IPS-18c (cell line): Measurements from ENCODE around the gene TM4SF4.

Experiments
- H3K4me3 ChIP-seq: 2 replicates; pipeline ENCODE4 v1.7.0; 2013; ENCODE audit warnings: low read depth, mild to moderate bottlenecking, low read length, moderate library complexity; ENCODE audit not compliant: insufficient read depth
- H3K9me3 ChIP-seq: one replicate; pipeline ENCODE4 v1.6.1; 2013; ENCODE audit warnings: mild to moderate bottlenecking, low read length, moderate library complexity; ENCODE audit not compliant: control insufficient read depth, insufficient read depth

TM4SF4 gene

DNA sequence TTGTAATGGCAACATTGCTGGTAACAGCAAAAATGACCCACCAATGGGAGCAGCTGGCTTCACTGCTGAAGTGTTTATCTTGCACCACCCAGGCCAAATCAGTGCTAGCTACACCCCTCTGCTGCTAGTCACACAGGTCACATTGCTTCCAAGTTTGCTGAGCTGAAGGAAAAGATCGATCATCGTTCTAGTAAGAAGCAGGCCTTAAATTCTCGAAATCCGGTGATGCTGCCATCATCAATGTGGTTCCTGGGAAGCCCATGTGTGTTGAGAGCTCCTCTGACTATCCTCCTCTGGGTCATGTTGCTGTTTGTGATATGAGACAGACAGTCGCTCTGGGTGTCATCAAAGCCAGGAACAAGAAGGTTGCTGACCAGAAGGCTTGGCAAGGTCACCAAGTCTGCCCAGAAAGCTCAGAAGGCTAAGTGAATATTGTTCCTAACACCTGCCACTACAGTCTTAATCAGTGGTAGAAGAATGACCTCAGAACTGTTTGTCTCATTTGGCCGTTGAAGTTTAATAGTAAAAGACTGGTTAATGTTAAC lies 21.2 kb downstream of the TM4SF4 start:
- Histone ChIP-seq H3K9me3 (no peaks in the 10 kb centered on the region), H3K4me3 (no peak overlapping the region; the same call in 1 of the 2 replicates)

DNA sequence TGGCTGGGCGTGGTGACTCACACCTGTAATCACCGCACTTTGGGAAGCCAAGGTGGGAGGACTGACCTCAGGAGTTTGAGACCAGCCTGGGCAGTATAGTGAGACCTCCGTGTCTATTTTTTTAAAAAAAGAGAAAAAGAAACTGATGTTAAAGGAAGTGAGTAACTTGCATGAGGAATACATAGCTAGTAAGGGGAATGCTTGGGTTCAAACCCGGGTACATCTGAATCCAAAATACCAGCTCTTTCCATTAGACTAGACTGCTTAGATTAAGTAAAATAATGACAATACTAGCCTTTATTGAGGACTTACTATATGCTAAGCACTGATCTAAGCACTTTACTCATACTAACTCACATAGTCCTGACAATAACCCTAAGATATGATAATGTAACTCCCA lies 22.4 kb downstream of the TM4SF4 start:
- H3K9me3 ChIP-seq, result no peaks in the 10 kb centered on the region
- no peak overlapping the region for H3K4me3 ChIP-seq

DNA sequence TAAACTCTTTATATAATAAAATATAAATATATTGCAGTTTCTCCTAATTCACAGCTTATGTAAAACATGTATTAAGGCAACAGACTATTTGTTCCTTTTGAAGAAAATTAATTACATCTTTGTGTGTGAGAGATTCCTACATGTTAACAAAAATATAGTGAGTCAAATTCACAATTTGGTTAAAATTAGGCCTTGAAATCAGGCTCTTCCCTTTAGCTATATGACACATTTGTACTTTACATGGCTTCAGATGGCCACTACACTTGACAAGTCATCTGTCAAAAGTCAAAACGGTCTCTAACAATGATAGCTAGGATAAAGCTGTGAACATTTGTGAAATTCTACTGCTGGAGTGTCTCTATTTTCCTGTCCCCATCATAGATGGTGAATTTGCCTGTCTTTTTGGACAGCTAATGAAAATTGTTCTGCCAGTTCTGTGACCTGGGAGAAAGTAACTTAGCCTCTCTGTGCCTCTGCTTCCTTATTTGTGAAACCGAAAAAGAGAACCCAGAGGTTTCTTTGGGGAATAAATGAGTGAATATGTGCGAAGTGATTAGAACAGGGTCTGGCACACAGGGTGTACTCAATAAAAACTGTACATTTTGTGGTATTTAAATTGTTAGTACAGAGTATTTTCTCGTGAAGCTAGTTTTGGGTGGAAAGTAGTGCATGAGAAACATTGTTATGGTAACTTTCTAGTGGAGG lies 23.6 kb downstream of the TM4SF4 start:
- H3K9me3 ChIP-seq, result no peaks in the 10 kb centered on the region
- no peak overlapping the region for H3K4me3 ChIP-seq

DNA sequence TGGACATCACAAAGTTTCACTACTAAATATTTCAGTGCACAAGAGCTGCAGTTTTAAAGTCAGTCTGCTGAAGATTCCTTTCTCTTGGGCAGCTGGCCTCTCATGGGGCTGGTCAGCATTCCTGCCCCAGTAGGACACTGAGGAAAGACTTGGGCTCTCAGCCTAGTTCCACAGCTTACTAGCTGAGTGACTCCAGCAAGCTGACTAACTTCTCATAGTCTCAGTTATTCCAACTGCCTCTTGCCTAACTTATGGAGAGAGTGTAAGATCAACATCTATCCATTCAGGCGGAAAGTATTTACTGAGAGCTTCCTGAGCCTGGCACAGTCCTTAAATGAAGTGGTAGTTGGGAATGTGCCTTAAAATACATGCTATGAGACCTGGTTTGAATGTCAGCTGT lies 27.0 kb downstream of the TM4SF4 start:
- H3K9me3 ChIP-seq, result no peaks in the 10 kb centered on the region
- no peak overlapping the region for H3K4me3 ChIP-seq

DNA sequence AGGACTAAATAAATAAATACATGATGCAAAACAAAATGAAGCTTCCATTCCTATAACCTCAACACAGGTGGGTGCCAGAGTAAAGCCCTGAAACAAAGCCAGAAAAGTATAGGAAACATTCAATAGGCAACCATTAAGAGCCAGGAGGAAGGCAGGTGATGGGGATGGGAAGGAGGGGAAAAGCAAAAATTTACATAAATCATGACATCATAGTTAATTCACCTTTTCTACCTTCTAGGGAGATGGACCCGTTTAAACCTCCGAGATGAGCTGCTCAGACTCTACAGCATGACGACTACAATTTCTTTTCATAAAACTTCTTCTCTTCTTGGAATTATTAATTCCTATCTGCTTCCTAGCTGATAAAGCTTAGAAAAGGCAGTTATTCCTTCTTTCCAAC lies 27.9 kb downstream of the TM4SF4 start:
- Histone ChIP-seq H3K4me3 (no peak overlapping the region), H3K9me3 (no peaks in the 10 kb centered on the region)

DNA sequence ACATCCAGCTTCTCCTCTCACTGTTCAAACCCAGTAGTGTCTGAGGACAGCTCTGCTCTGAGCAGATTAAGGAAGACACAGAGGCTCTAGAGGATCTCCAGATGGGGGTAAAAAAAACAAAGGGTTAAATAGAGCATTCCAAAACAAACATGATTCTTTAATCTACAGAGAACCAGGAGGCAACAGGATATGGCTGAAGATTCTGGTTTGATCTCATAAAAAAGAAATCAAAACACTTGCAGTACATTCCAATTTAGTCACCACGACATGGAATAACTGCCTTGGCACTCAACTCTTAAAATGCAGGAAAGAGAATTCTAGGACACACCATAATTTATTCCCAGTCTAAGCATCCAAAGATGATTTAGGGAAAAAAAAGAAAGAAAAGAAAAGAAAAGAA lies 32.0 kb downstream of the TM4SF4 start:
- H3K4me3 ChIP-seq, result no peak overlapping the region
- no peaks in the 10 kb centered on the region for H3K9me3 ChIP-seq

DNA sequence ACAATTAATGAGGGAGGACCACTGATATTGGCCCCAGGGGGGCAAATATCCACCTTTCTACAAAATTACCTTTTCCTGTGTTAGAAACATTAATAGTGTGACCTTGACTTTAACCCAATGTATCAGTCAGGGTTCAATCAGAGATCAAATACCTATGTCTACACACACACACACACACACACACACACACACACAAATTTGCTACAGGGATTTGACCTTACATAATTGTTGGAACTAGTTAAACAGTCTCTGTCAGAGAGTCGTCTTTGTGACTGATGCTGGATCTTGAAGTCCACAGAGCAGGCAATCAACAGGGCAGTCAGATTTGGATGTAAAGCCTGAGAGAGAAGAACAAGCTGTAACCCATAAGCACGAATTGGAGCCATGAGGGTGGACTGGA lies 32.5 kb downstream of the TM4SF4 start:
- no peak overlapping the region for H3K4me3 ChIP-seq
- no peaks in the 10 kb centered on the region for H3K9me3 ChIP-seq

DNA sequence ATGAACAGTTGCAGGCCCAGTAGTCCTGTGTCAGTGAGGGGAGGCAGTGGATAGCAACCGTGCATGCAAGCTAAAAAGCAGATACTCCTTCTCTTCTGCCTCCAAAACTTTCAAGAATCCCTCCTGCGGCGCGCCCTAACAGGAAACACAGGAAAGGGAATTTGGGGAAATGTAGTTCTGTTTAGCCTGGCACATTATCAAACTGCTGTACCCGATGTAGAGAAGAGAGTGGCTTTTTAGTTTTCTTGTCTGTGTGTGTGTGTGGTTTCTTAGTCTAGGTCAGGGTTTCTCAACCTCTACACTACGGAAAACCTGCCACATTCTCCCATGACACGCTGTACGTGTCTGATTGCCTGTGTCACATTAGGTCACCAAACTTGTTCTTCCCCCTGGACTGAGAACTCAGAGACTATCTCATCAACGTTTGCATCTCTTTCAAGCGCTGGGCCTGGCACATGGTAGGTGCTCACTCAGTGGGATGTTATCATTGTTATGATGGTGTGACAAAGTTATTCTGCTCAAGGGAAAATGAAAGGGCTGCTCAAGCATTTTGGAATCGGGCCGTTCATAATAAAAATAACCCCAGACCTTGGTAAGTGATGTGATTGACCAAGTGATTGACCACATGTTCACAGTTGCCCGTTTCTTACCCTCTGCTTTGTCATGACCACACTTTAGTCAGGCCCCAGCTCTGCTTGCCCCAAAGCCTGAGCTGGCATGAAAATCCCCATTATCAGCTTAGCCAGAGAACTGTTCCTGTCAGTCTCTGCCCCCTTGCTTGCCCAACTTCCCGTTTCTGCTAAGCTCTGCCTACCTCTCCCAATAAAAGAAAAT lies 33.2 kb downstream of the TM4SF4 start:
- H3K4me3 ChIP-seq, result no peak overlapping the region
- H3K9me3 ChIP-seq, result no peaks in the 10 kb centered on the region

DNA sequence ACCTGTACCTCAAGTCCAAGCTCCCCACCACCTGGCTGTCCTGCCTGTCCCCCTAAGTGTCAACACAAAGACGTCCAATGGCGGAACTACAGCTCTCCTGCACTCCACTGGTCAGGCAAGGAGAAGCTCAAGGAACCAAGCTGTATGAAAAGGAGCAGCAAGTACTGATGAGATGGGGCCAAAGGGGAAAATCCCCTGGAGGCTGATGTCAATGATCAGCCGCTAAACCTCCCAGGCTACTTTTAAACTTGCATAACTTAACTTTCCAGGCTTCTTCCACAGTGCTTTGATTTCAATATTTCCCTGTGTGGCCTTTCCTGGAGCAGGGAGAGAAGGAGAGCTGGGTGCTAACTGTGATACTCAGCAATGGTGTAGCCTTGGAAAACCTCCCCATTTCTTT lies 35.0 kb downstream of the TM4SF4 start:
- Histone ChIP-seq H3K4me3 (no peak overlapping the region), H3K9me3 (no peaks in the 10 kb centered on the region)

DNA sequence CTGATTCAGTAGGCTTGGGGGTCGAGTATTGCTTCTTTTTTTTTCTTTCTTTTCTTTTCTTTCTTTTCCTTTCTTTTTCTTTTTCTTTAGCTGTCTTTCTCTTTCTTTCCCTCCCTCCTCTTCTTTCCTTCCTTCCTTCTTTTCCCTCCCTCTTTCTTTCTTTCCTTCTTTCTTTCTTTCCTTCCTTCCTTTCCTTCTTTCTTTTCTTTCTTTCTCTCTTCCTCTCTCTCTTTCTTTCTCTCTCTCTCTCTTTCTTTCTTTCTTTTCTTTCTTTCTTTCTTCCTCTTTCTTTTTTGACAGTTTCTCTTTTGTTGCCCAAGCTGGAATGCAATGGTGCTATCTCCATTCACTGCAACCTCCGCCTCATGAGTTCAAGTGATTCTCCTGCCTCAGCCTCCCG lies 36.0 kb downstream of the TM4SF4 start:
- Histone ChIP-seq H3K4me3 (no peak overlapping the region), H3K9me3 (no peaks in the 10 kb centered on the region)

DNA sequence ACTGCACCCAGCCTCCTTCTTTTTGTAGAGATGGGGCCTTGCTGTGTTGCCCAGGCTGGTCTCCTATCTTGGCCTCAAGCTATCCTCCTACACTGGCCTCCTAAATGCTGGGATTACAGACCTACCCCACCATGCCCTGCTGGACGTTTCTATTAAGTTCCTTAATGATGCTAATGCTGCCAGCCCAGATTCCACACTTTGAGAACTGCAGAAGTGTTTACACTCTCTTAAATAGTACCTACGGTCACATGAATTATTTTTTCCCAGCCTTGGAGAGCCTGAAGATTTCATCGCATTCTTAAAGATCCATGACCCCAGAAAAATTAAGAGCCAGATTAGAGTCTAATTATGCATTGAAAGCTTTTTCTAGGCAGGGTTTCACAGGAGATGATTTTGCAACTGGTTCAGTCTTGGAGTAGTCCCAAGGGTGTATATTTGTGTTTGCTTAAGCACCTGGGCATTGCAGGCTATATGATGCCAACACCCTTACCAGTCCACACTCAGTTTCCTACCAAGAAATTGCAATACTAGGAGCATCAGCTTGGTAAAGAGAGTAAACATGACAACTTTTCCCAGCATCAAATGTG lies 36.6 kb downstream of the TM4SF4 start:
- Histone ChIP-seq H3K9me3 (no peaks in the 10 kb centered on the region), H3K4me3 (no peak overlapping the region)

DNA sequence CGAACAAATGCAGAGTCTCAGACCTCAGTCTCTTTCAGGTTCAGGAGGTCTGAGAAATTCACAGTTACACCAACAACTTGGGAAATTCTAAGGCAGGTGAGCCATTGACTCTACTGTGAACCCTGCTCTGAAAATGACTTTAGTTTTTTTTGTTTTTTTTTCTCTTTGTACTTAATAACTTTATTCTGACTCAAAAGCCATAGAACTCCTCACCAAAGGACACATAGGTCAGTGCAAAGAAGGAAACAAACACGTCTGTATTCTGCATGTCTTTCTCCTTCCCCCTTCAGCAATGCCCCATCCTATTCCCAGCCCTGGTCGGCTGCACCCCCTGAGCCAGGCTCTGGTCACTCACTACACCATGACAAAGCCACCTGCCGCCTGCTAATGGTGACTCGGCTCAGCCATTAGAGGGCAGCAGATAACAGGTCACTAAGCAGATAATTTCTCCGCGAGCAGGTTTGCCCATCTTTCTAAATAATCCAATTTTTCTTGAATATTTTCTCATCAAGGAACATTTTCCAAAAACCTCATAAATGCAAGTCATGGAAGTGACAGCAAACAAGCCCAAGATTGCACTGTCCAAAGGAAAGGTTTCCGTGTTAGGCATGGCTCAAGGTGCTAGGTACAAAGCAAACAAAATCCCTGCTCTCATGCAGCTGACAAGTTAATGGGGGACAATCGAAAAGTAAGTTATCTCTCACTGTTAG lies 37.7 kb downstream of the TM4SF4 start:
- no peaks in the 10 kb centered on the region for H3K9me3 ChIP-seq
- H3K4me3 ChIP-seq, result no peak overlapping the region

DNA sequence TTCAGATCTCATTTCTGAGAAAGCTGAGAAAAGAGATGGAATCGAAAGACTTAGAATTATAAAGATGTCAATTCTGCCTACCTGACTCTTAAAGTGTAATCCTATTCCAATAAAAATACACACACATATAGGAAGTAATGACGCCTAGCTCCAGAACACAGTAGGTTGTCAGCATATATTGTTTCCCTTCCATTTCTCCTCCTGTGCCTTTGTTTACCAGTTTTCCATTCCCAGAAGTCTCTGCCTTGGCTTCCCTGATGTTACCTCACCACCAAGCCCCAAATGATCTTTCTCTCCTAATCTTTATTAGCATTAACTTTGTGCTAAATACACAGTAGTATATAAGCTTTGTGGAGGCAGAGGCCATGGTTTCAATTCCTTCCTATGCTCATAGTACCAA lies 40.0 kb downstream of the TM4SF4 start:
- Histone ChIP-seq H3K9me3 (no peaks in the 10 kb centered on the region), H3K4me3 (no peak overlapping the region)

DNA sequence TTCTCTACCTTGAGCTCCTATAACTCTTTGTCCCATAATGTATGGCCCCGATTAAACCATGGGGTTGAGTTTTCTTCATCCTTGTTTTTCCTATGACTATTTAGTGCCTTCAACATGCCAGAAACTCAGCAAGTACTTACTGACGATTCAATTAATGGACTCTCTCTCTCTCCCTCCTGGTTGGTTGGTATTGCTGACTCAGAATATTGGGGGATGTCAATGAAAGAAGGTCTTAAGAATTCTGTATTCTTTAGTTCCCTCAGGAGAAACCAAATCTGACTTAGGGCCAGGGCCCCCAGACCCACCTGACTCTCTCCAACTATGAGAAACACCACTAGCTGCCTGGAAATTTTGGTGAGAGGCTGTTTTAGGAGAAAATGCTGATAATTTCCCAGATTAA lies 40.8 kb downstream of the TM4SF4 start:
- Histone ChIP-seq H3K9me3 (no peaks in the 10 kb centered on the region), H3K4me3 (no peak overlapping the region)

DNA sequence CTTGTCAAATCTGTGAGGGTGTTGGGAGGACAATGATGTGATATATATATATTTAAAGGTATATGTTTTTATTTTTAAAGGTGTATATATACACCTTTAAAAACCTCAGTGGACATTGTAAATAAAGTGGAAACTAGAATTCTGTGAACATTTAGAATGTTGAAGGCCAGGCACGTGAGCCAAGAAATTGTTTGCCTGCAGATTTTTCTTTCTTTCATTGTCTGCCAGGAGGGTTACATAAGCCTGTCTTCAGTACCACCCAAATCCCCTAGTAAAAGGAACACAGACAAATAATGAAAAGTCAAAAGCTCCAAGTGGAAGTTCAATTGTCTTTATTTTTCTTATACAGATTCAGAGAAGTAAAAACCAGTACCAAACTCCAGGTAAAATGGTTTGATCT lies 42.4 kb downstream of the TM4SF4 start:
- no peak overlapping the region for H3K4me3 ChIP-seq
- no peaks in the 10 kb centered on the region for H3K9me3 ChIP-seq

DNA sequence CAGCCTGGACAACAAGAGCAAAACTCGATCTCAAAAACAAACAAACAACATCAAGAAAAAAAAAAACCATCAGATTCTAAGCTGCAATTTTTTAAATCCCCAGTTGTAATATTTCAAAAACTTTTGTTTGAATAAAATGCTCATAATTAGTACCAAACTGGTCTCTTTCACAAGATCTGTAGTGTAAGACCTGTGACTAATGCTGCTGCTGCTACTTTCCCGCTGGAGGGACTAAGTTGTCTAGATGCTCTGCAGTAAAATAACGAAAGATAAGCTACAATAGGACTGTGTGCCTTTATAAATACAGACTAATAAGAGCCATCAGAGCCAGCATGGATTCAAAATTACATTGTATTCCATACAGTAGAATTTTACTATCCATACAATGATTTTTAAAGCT lies 45.4 kb downstream of the TM4SF4 start:
- Histone ChIP-seq H3K9me3 (no peaks in the 10 kb centered on the region), H3K4me3 (no peak overlapping the region)

DNA sequence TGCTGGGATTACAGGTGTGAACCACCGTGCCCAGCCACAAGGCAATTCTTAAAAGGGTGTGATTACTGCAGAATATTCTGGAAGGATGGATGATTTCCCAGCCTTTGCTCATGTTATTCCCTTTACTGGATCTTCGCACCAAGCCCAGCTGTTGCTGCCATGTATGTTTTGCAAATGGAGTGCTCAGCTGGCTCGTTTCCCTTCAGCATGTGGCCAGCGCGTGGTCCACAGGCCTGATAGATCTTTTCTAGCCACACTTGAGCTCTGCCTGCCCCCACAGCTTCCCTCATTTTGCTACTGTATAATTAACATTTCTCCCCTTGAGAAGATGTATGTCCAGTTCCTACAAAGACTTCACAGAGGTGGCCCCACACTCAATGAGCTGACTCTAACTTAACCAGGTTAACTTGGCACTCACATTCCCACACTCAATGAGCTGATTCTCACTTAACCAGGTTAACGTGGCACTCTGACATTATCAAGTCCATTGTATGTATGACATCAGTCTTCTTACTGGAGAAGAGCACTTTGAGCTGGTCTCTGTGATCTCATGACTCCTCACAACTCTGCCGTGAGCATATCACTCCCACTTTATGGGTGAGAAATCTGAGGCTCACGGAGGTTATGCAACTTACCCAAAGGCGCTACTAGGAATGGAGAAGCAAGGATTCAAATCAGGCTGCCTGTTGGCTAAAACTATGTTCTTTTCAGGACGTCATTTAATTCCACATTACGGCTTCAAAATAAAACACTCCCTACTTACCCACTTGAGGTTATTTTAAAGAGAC lies 49.2 kb downstream of the TM4SF4 start:
- H3K9me3 ChIP-seq, result no peaks in the 10 kb centered on the region
- no peak overlapping the region for H3K4me3 ChIP-seq
